Pancreas (tissue), 10 donors: Measurements from ENCODE around the gene RNF149. TPM values are rescaled to one million over a fixed set of nuclear protein-coding genes. Genes with fewer than 3 reads are reported as not detected.

Source experiments
- ATAC-seq, 4 donors: fragments of 200-7000 bp; cut with Tn5 transposase; one replicate each; pipeline versions ENCODE4 v1.8.0 to v1.9.1; 2020; ENCODE audit warnings: mild to moderate bottlenecking in 4 of 4, moderate library complexity in 4 of 4
- DNase-seq, 6 donors: peaks; one replicate each; pipeline ENCODE4 v3.0.0-alpha.2; 2020
- FAIRE-seq: peaks from 2 replicates; lab custom pipeline; 2012; peaks lifted over from hg19 to GRCh38; lab: Jason Lieb, UNC
- H3K27ac ChIP-seq, 4 donors: fragments of 200-600 bp; sonication (generic); 1 replicate in 3 of 4; 2 replicates in 1 of 4; pipeline versions ENCODE4 v1.5.0 to v1.8.0; 2020
- H3K27me3 ChIP-seq, 4 donors: fragments of 200-600 bp; one replicate each; pipeline ENCODE4 v1.8.0; 2021
- H3K36me3 ChIP-seq, 3 donors: fragments of 200-600 bp; sonication (generic) in 1 of 3; one replicate each; pipeline versions ENCODE4 v1.5.0 to v1.8.0; 2020 to 2021
- H3K4me1 ChIP-seq, 3 donors: fragments of 200-600 bp; one replicate each; pipeline ENCODE4 v1.8.0; 2021
- H3K4me3 ChIP-seq, 4 donors: fragments of 200-600 bp; sonication (generic) in 2 of 4; one replicate each; pipeline versions ENCODE4 v1.5.0 to v1.8.0; 2020 to 2021
- H3K9me3 ChIP-seq, 4 donors: fragments of 200-600 bp; one replicate each; pipeline ENCODE4 v1.8.0; 2021
- CTCF ChIP-seq, 4 donors: fragments of 200-600 bp; sonication (generic) in 3 of 4; IDR thresholded peaks; one replicate each; pipeline versions ENCODE4 v1.5.0 to v1.8.0; 2021; ENCODE audit warnings: antibody characterized with exemption in 4 of 4
- WGBS, 2 donors: extraction: QIAGEN DNeasy Blood & Tissue Kit; methylation state at CpG; one replicate each; pipeline ENCODE4 v1.1.7; 2013; 5-methylcytosine and 5-hydroxymethylcytosine counted together
- intact Hi-C, 3 donors: fragments of 100-400 bp; cut with DNase I; formaldehyde crosslinking; loops; one replicate each; pipeline versions ENCODE4 v1.11.1 to v1.14.2; 2022
- polyA plus RNA-seq, 2 donors: library from polyadenylated mRNA; stranded (reverse); fragments of 200-250 nt; gene quantifications; one replicate each; pipeline ENCODE4 v1.2.3, GENCODE V29; 2013
- total RNA-seq, 6 donors: library from RNA; stranded (reverse); fragmentation: NEBNext Ultra II Directional in 4 of 6; extraction: Animal tissue kit (Norgen Biotek cat#: 25700) in 4 of 6; gene quantifications; one replicate each; pipeline versions ENCODE4 v1.2.1 to v1.2.4, GENCODE V29; 2021 to 2023
- donor health status: healthy with polysubstance abuse.
- donor health status: DM: no; HTN: no; CAD: no; lungs with moderate emphysema.
- donor health status: DM: no; HTN: no; CAD: no.
- donor health status: control.
- donor health status: control.
- donor health status: Bipolar disorder and iron deficiency.
- donor health status: DM: yes; HTN: yes; CAD: no.
- donor health status: DM: no; HTN: no; CAD: no.
- donor health status: DM: no; HTN: no; CAD: no.
- donor health status: DM: yes; HTN: yes; CAD: no.

The RNF149 gene
- total and polyA plus RNA-seq, 8 donors = 18.8 to 36.9 (median 25.3) TPM

- H3K4me1 ChIP-seq = peaks cover 3 to 26% (median 9%) of the 10 kb centered on the region in 3 donors
- H3K27ac ChIP-seq = peak overlapping the region in 3 of 4 donors; percentile 12 to 51 (median 43)
- FAIRE-seq = no peak
- no peaks in the 10 kb centered on the region for H3K27me3 ChIP-seq
- H3K9me3 ChIP-seq = no peaks in the 10 kb centered on the region
- H3K36me3 ChIP-seq = no peaks in the 10 kb centered on the region
- no peak for ATAC-seq
- intact Hi-C loops = no loop called here
- TF ChIP-seq CTCF (IDR thresholded peaks at IDR 0.05) = no peak
- 72 to 75% methylated on average over 7 of the region's 7 CpGs for WGBS, 2 donors
- peak in 2 of 6 donors; percentile 30 to 51 for DNase-seq
- H3K4me3 ChIP-seq = no peak overlapping the region
Observed at GRCh38 chr2:101310834-101311695, 2.6 kb upstream of the RNF149 start.

GRCh38 chr2:101310090-101310833 lies 1.8 kb upstream of the RNF149 start:
- Histone ChIP-seq H3K36me3 (no peaks in the 10 kb centered on the region), H3K27ac (peak overlapping the region in 2 of 4 donors; percentile 43 to 95), H3K4me3 (no peak overlapping the region), H3K9me3 (no peaks in the 10 kb centered on the region), H3K27me3 (no peaks in the 10 kb centered on the region), H3K4me1 (peaks cover 9 to 34% (median 12%) of the 10 kb centered on the region in 3 donors)
- ATAC-seq (no peak), FAIRE-seq (no peak), DNase-seq (no peak)
- TF ChIP-seq CTCF (IDR thresholded peaks at IDR 0.05) = no peak
- intact Hi-C loops = no loop called here
- 79 to 84% methylated on average over 10 of the region's 10 CpGs for WGBS, 2 donors

GRCh38 chr2:101307950-101308431 lies 510 bp downstream of the RNF149 start:
- Histone ChIP-seq H3K4me3 (peak overlapping the region; percentile 92 to 97 (median 95)), H3K27ac (peak overlapping the region; percentile 84 to 95 (median 88)), H3K9me3 (no peaks in the 10 kb centered on the region), H3K27me3 (no peaks in the 10 kb centered on the region), H3K36me3 (no peaks in the 10 kb centered on the region), H3K4me1 (peaks cover 12 to 40% (median 25%) of the 10 kb centered on the region in 3 donors)
- DNase-seq = peak in 5 of 6 donors; percentile 26 to 83 (median 52)
- peak; percentile 4 to 28 (median 12) for ATAC-seq
- WGBS, 2 donors = 0% methylated on average over 49 to 57 of the region's 57 CpGs
- intact Hi-C loops = no loop called here
- TF ChIP-seq CTCF (IDR thresholded peaks at IDR 0.05) = no peak
- no peak for FAIRE-seq

- no peak for FAIRE-seq
- 17 to 22% methylated on average over 9 of the region's 9 CpGs for WGBS, 2 donors
Observed at GRCh38 chr2:101307503-101307902, 998 bp downstream of the RNF149 start.

More at GRCh38 chr2:101307503-101307902, 998 bp downstream of the RNF149 start:
- intact Hi-C loops = no loop called here
- no peaks in the 10 kb centered on the region for H3K27me3 ChIP-seq
- H3K9me3 ChIP-seq = no peaks in the 10 kb centered on the region
- no peak for TF ChIP-seq CTCF (IDR thresholded peaks at IDR 0.05)
- H3K27ac ChIP-seq = peak overlapping the region; percentile 84 to 95 (median 88)
- ATAC-seq (no peak), DNase-seq (no peak)
- H3K4me3 ChIP-seq = peak overlapping the region; percentile 92 to 97 (median 95)
- H3K36me3 ChIP-seq = no peaks in the 10 kb centered on the region
- H3K4me1 ChIP-seq = peaks cover 15 to 40% (median 25%) of the 10 kb centered on the region in 3 donors
